ENCODE data around the gene RBM10. TPM values are rescaled to one million over a fixed set of nuclear protein-coding genes. Genes with fewer than 3 reads are reported as not detected.

The RBM10 gene
- total RNA-seq, 1 experiment from 2014 or later = 45.9 TPM

GRCh38 chrX:47174846-47175587, 30.0 kb downstream of the RBM10 start:
- DNase-seq (ENCODE audit: low read depth) = no peak

- DNase-seq (ENCODE audit: low read depth) = no peak
Measured at GRCh38 chrX:47175588-47175980, 30.6 kb downstream of the RBM10 start.

- no peak for DNase-seq (ENCODE audit: low read depth)
Measured at GRCh38 chrX:47176101-47176740, 31.2 kb downstream of the RBM10 start.

- no peak for DNase-seq (ENCODE audit: low read depth)
Measured at GRCh38 chrX:47177079-47177478, 32.1 kb downstream of the RBM10 start.

GRCh38 chrX:47178337-47178736, 33.3 kb downstream of the RBM10 start:
- DNase-seq (ENCODE audit: low read depth) = no peak

- DNase-seq (ENCODE audit: low read depth) = peak; percentile 83
Measured at GRCh38 chrX:47179221-47179927, 34.4 kb downstream of the RBM10 start.

GRCh38 chrX:47179928-47180255, 34.9 kb downstream of the RBM10 start:
- no peak for DNase-seq (ENCODE audit: low read depth)

GRCh38 chrX:47180346-47180745, 35.3 kb downstream of the RBM10 start:
- no peak for DNase-seq (ENCODE audit: low read depth)

GRCh38 chrX:47181301-47181700, 36.3 kb downstream of the RBM10 start:
- no peak for DNase-seq (ENCODE audit: low read depth)

GRCh38 chrX:47182106-47182700, 37.2 kb downstream of the RBM10 start:
- DNase-seq (ENCODE audit: low read depth) = no peak

GRCh38 chrX:47184486-47184885, 39.5 kb downstream of the RBM10 start:
- DNase-seq (ENCODE audit: low read depth) = no peak

GRCh38 chrX:47185241-47185640, 40.2 kb downstream of the RBM10 start:
- DNase-seq (ENCODE audit: low read depth) = no peak

GRCh38 chrX:47186096-47186740, 41.2 kb downstream of the RBM10 start:
- DNase-seq (ENCODE audit: low read depth) = no peak

GRCh38 chrX:47187106-47187677, 42.2 kb downstream of the RBM10 start:
- DNase-seq (ENCODE audit: low read depth) = peak; percentile 65

- DNase-seq (ENCODE audit: low read depth) = no peak
Measured at GRCh38 chrX:47189906-47190305, 44.9 kb downstream of the RBM10 start.

- DNase-seq (ENCODE audit: low read depth) = peak; percentile 91
Measured at GRCh38 chrX:47190445-47191269, 45.6 kb downstream of the RBM10 start.

GRCh38 chrX:47191331-47191730, 46.3 kb downstream of the RBM10 start:
- DNase-seq (ENCODE audit: low read depth) = peak; percentile 35

- DNase-seq (ENCODE audit: low read depth) = no peak
Measured at GRCh38 chrX:47191806-47192401, 46.9 kb downstream of the RBM10 start.

GRCh38 chrX:47193475-47194193, 48.6 kb downstream of the RBM10 start, which contains the start of gene UBA1:
UBA1 (plus strand) TSS chrX:47193829; CDS start chrX:47198803, 4,974 bp downstream.
- peak; percentile 95 for DNase-seq (ENCODE audit: low read depth)

All from M059J (cell line).